ENCODE measurements around the gene NUDT22.

DNA sequence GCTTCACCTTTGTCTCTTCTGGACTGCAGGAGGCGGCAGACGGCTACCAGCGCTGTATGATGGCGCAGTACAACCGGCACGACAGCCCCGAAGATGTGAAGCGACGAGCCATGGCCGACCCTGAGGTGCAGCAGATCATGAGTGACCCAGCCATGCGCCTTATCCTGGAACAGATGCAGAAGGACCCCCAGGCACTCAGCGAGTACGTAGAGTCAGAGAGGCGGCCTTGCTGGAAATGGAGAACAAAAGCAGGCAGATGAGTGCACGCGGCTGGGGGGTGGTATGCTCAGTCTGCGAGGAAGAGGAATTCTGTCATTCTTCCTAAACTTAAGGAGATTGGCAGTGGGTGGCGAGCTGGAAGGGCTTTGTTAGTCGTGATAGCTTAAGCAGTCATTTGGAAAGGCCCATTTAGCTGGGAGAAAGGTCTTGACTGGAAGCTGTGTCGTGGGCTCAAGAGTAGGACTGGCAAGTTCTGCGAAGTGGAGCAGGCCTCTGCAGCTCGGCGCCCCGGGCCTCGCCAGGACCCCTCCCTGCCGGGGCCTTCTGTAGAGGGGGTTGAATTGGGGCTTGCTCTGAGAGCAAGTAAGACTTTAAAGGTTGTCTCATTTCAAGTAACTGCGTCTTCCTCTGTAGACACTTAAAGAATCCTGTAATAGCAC, 22.5 kb upstream of the NUDT22 start:
- TF ChIP-seq, protein P1, sequence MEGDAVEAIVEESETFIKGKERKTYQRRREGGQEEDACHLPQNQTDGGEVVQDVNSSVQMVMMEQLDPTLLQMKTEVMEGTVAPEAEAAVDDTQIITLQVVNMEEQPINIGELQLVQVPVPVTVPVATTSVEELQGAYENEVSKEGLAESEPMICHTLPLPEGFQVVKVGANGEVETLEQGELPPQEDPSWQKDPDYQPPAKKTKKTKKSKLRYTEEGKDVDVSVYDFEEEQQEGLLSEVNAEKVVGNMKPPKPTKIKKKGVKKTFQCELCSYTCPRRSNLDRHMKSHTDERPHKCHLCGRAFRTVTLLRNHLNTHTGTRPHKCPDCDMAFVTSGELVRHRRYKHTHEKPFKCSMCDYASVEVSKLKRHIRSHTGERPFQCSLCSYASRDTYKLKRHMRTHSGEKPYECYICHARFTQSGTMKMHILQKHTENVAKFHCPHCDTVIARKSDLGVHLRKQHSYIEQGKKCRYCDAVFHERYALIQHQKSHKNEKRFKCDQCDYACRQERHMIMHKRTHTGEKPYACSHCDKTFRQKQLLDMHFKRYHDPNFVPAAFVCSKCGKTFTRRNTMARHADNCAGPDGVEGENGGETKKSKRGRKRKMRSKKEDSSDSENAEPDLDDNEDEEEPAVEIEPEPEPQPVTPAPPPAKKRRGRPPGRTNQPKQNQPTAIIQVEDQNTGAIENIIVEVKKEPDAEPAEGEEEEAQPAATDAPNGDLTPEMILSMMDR (conservative IDR thresholded peaks at IDR 0.05; ENCODE audit: low read depth in 2 of 2) = no peak
- no peak for TF ChIP-seq POLR2AphosphoS5 (IDR thresholded peaks at IDR 0.05; ENCODE audit: low read depth)
- TF ChIP-seq, protein P2, sequence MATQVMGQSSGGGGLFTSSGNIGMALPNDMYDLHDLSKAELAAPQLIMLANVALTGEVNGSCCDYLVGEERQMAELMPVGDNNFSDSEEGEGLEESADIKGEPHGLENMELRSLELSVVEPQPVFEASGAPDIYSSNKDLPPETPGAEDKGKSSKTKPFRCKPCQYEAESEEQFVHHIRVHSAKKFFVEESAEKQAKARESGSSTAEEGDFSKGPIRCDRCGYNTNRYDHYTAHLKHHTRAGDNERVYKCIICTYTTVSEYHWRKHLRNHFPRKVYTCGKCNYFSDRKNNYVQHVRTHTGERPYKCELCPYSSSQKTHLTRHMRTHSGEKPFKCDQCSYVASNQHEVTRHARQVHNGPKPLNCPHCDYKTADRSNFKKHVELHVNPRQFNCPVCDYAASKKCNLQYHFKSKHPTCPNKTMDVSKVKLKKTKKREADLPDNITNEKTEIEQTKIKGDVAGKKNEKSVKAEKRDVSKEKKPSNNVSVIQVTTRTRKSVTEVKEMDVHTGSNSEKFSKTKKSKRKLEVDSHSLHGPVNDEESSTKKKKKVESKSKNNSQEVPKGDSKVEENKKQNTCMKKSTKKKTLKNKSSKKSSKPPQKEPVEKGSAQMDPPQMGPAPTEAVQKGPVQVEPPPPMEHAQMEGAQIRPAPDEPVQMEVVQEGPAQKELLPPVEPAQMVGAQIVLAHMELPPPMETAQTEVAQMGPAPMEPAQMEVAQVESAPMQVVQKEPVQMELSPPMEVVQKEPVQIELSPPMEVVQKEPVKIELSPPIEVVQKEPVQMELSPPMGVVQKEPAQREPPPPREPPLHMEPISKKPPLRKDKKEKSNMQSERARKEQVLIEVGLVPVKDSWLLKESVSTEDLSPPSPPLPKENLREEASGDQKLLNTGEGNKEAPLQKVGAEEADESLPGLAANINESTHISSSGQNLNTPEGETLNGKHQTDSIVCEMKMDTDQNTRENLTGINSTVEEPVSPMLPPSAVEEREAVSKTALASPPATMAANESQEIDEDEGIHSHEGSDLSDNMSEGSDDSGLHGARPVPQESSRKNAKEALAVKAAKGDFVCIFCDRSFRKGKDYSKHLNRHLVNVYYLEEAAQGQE (IDR thresholded peaks at IDR 0.05; ENCODE audit: unreplicated experiment) = no peak
- no peak for TF ChIP-seq EZH2 (IDR thresholded peaks at IDR 0.05; ENCODE audit: low read depth, unreplicated experiment)
- TF ChIP-seq CREB1 (CRISPR knock-in tag; IDR thresholded peaks at IDR 0.05; ENCODE audit: low read depth) = no peak
- TF ChIP-seq STAT1 (IDR thresholded peaks at IDR 0.05; ENCODE audit: unreplicated experiment) = no peak
- no peak for TF ChIP-seq ZNF114 (CRISPR knock-in tag; IDR thresholded peaks at IDR 0.05)

All from GM23338 (cell line).